Measurements from ENCODE around the gene S100A10.

The S100A10 gene

GRCh38 chr1:151988405-151988923 lies 5.2 kb downstream of the S100A10 start:
- DNase-seq (ENCODE audit: low spot score) = no peak

- DNase-seq (ENCODE audit: low spot score) = no peak
Observed at GRCh38 chr1:151986501-151987190, 7.0 kb downstream of the S100A10 start.

GRCh38 chr1:151985768-151986167 lies 7.9 kb downstream of the S100A10 start:
- DNase-seq (ENCODE audit: low spot score) = no peak

- no peak for DNase-seq (ENCODE audit: low spot score)
Observed at GRCh38 chr1:151985270-151985669, 8.4 kb downstream of the S100A10 start.

GRCh38 chr1:151984313-151984956 lies 9.2 kb downstream of the S100A10 start:
- DNase-seq (ENCODE audit: low spot score) = no peak

GRCh38 chr1:151982300-151983005 lies 11.2 kb downstream of the S100A10 start:
- DNase-seq (ENCODE audit: low spot score) = no peak

- DNase-seq (ENCODE audit: low spot score) = no peak
Observed at GRCh38 chr1:151981178-151981525, 12.5 kb downstream of the S100A10 start.

- DNase-seq (ENCODE audit: low spot score) = no peak
Observed at GRCh38 chr1:151980287-151981177, 13.1 kb downstream of the S100A10 start.

- DNase-seq (ENCODE audit: low spot score) = no peak
Observed at GRCh38 chr1:151978922-151979321, 14.7 kb downstream of the S100A10 start.

GRCh38 chr1:151977662-151978230 lies 15.9 kb downstream of the S100A10 start:
- no peak for DNase-seq (ENCODE audit: low spot score)

- DNase-seq (ENCODE audit: low spot score) = no peak
Observed at GRCh38 chr1:151976858-151977257, 16.8 kb downstream of the S100A10 start.

- DNase-seq (ENCODE audit: low spot score) = no peak
Observed at GRCh38 chr1:151976015-151976343, 17.7 kb downstream of the S100A10 start.

GRCh38 chr1:151975311-151976014 lies 18.2 kb downstream of the S100A10 start:
- no peak for DNase-seq (ENCODE audit: low spot score)

GRCh38 chr1:151972542-151973248 lies 21.0 kb downstream of the S100A10 start:
- no peak for DNase-seq (ENCODE audit: low spot score)

- no peak for DNase-seq (ENCODE audit: low spot score)
Observed at GRCh38 chr1:151970626-151971025, 23.0 kb downstream of the S100A10 start.

- DNase-seq (ENCODE audit: low spot score) = no peak
Observed at GRCh38 chr1:151970128-151970527, 23.5 kb downstream of the S100A10 start.

GRCh38 chr1:151968791-151969399 lies 24.8 kb downstream of the S100A10 start:
- no peak for DNase-seq (ENCODE audit: low spot score)

GRCh38 chr1:151968058-151968457 lies 25.6 kb downstream of the S100A10 start:
- peak; percentile 15 for DNase-seq (ENCODE audit: low spot score)

- DNase-seq (ENCODE audit: low spot score) = no peak
Observed at GRCh38 chr1:151967091-151967490, 26.6 kb downstream of the S100A10 start.

GRCh38 chr1:151966061-151966460 lies 27.6 kb downstream of the S100A10 start:
- no peak for DNase-seq (ENCODE audit: low spot score)
